ENCODE data around the gene GTSF1L.

- TF ChIP-seq CTCF (IDR thresholded peaks at IDR 0.05): no peak
- no peak for TF ChIP-seq EZH2 (IDR thresholded peaks at IDR 0.05)
Measured at GRCh38 chr20:43767686-43768474, 41.1 kb upstream of the GTSF1L start.

Data from neural progenitor cell (in vitro differentiated cells).